Measurements from ENCODE around the gene USH2A. TPM values are rescaled to one million over a fixed set of nuclear protein-coding genes. Genes with fewer than 3 reads are reported as not detected.

USH2A gene
- total RNA-seq, 4 donors from 2014 or later: not detected

- DNase-seq (ENCODE audit: low spot score) (no peak), ATAC-seq (ENCODE audit: low FRiP score) (no peak)
- TF ChIP-seq CTCF (IDR thresholded peaks at IDR 0.05): no peak
These were observed 459.6 kb downstream of the USH2A start for GRCh38 chr1:215963621-215964020.

- ATAC-seq (ENCODE audit: low FRiP score) (no peak), DNase-seq (ENCODE audit: low spot score) (no peak)
- no peak for TF ChIP-seq CTCF (IDR thresholded peaks at IDR 0.05)
These were observed 460.2 kb downstream of the USH2A start for GRCh38 chr1:215963040-215963439.

GRCh38 chr1:215958841-215959240 is 464.4 kb downstream of the USH2A start:
- ATAC-seq (ENCODE audit: low FRiP score) (no peak), DNase-seq (ENCODE audit: low spot score) (no peak)

GRCh38 chr1:215957663-215958062 is 465.6 kb downstream of the USH2A start:
- DNase-seq (ENCODE audit: low spot score) (no peak), ATAC-seq (ENCODE audit: low FRiP score) (no peak)
- no peak for TF ChIP-seq CTCF (IDR thresholded peaks at IDR 0.05)

More at GRCh38 chr1:215958841-215959240, 464.4 kb downstream of the USH2A start:
- TF ChIP-seq CTCF (IDR thresholded peaks at IDR 0.05): no peak

GRCh38 chr1:215932558-215932957 is 490.7 kb downstream of the USH2A start:
- ATAC-seq (ENCODE audit: low FRiP score): no peak
- DNase-seq (ENCODE audit: low spot score): no peak
- no peak for TF ChIP-seq CTCF (IDR thresholded peaks at IDR 0.05)

GRCh38 chr1:215926670-215927069 is 496.6 kb downstream of the USH2A start:
- DNase-seq (ENCODE audit: low spot score): no peak
- no peak for TF ChIP-seq CTCF (IDR thresholded peaks at IDR 0.05)
- no peak for ATAC-seq (ENCODE audit: low FRiP score)

- DNase-seq (ENCODE audit: low spot score) (no peak), ATAC-seq (ENCODE audit: low FRiP score) (no peak)
- TF ChIP-seq CTCF (IDR thresholded peaks at IDR 0.05): no peak
These were observed 500.0 kb downstream of the USH2A start for GRCh38 chr1:215923129-215923824.
